ENCODE measurements around the gene DCLK1.
A peak's percentile ranks its signal among the peaks of the same experiment; 100 is the strongest.
"Not testable (repeated sequence)": the region's sequence is repeated elsewhere in the genome, so short reads cannot be mapped to it uniquely, and the experiment has no call there.

DCLK1 gene

DNA sequence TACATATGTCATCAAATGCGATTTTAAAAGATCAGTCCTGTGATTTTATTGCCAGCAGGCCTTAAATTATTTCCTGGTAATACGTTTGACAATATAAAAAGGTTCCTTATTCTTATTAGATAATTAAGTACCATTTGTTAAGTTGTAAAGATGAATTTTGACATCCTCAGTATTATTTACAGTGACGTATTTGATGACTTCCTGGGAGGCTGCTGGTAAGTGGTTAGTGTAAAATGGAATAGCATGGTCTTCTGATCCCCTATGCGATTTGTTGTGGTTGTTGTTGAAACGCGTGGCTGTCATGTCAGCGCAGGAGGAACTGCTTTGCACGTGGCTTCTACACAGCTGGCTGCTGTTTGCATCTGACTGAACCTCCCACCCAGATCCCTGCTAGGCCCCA, 99.7 kb downstream of the DCLK1 start:
- DNase-seq = no peak

DNA sequence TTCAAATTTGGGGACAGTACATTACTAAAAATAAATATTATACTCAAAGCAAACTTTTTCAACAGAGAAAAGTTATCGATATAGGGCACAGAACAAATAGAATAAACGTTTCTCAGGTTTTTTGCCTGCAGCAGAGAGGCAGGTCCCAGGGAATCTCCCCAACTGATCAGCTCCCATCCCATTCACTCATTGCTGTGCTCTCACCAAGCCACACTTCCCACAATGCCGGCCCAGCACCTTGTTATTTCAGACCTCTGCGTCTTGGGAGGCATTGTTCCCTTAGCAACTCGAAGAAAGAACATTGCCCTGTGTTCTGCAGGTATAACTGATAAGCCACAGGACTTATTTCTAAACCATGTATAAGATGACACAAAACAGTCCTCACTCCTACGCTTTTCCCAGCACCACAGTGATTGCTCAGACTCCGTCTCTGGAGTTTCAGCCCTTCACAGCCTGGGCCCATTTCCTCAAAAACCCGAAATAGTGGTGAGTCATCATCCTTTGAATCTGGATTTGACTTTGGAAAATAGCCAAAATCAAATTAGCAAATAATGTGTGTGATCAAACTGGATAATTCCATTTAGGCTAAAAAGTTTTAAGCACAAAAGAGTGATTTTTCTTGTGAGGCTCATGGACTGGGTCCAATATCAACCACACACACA, 100.4 kb downstream of the DCLK1 start:
- no peak for DNase-seq

DNA sequence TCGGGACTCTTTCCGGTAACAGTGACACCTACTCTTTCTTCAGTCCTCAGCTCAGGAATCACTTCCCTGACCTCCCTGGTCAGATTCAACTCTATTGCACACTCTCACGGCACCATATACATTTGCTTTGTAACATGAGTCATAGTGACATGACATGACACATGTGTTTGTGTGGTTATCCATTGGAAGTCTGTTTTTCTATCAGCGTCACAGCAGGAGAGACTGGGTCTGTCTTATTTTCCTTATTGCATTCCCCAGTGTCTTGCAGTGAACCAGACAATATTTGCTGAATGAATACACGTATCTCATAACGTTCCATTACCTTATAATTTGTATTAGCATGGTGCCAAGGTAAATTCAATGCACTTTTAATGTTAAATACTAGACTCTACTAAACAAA, 102.0 kb downstream of the DCLK1 start:
- DNase-seq = no peak

DNA sequence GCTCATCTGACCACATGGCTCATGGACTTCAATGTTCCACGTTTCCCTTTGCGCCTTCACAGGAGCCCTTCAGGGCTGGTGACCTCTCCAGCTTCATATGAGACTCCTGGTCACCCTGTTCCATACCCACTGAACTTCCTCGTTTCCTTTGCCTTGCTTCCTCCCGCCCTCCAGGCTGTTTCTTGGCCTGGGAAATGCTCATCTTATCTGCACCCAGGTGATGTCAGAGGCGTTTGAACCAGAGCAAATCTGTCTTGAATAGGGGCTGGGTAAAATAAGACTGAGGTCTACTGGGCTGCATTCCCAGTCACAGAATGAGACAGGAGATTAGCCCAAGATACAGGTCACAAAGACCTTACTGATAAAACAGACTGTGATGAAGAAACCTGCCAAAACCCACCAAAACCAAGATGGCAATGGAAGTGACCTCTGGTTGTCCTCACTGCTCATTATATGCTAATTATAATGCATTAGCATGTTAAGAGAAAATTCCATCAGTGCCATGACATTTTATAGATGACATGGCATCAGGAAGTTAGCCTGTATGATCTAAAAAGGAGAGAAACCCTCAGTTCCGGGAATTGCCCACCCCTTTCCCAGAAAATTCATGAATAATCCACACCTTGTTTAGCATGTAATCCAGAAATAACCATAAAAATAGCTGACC, 102.7 kb downstream of the DCLK1 start:
- DNase-seq = no peak

DNA sequence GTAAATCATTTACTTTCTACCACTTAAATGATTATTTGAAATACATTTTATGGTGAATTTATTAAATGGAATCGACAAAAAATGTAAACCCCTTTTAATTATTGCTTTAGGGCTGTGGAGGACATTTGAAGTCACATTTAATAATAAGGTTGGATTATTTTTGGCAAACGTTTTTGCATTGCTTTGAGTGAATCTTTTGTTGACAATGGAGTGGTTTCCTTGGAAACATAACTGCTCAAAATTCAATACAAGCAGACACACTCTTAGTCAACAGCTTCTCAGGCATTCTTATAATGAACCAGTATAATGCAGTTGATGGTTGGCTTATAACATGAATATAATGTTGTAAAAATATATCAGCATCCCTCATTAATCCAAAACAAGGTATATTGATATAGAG, 104.7 kb downstream of the DCLK1 start:
- DNase-seq = no peak

DNA sequence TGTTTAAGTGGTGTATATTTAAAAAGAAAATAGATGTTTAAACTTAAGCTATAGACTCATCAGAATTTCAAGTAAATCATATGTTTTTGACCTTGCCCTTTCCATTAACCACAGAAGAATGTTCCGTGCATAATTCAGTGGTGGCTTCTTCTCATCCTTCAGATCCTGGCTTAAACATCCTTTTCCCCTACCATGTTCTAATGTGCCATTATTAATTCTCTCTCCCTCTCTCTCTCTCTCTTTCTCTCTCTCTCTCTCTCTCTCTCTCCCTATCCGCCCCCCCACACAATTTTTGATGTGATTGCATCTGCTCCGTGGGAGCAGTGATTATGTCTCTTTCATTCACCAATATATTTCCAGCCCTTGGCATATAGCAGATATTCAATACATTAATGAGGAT, 116.4 kb downstream of the DCLK1 start:
- no peak for DNase-seq

DNA sequence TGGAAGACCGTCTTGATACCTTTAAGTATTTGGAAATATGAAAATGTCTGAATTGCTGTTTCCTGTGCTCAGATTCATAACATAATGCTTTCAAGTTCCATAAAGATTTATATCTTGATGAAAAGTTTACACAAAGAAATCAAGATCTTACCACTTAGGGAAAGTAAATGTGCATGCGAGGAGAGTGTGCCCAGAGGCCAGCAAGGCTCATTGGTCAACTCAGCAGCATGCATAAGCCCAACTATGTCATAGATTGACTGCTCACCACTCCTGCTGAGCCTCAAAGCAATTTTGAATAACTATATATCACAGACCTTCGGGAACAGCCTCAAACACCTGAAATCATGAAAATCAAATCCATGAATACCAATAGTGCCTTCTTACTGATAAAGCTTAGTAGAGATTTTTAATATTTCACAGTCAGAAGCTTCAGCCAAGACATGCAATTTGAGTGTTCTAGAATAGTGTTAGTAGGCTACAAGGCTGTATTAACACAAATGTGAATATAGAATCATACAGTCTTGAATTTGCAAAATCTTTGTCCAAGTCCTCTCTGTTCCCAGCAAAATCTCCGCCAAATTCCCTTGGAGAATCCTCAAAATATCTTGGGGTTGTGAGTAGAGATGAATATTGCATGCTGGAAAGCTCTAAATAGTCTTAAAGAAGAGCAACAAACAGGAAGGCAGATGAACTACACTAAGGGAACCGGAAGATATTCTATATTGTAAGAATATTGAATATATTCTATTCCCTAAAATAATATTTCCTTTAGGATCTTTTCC, 124.1 kb downstream of the DCLK1 start:
- no peak for DNase-seq

DNA sequence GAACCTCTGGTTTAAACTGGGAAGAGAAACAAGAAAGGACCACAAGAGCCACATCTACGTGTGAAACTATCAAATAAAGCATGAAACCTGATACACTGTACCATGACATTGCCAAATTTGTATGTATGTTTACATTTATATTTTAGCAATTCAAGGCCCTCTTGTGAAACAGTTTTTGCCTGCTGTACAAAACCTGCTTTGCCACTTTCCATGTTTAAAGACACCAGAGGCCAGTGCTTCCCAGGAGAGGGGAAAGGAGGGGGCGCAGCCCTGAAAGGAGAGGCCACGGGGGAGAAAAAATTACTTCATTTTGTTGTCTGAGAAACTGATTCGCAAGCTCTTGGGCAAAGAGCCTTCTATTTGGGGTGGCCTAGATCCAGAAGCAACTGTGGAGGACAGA, 124.8 kb downstream of the DCLK1 start:
- no peak for DNase-seq

DNA sequence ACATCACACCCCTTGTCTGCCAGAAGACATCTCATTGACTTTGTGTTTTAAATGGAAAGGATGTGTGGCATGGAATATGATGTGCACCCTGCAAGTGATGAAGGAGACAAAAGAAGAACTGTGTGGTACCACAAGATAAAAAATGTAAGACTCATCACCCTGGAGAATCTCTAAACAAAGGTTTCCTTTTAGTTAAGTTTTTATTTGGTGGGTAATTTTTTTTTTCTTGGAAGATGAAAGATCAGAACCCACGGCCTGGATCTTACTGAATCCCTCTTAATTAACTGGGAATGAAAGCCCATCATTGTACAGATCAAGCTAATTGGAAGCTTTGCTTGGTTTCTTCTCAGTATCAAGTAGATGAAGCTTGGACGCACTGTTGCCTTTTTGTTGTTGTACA, 129.6 kb downstream of the DCLK1 start:
- DNase-seq = no peak

DNA sequence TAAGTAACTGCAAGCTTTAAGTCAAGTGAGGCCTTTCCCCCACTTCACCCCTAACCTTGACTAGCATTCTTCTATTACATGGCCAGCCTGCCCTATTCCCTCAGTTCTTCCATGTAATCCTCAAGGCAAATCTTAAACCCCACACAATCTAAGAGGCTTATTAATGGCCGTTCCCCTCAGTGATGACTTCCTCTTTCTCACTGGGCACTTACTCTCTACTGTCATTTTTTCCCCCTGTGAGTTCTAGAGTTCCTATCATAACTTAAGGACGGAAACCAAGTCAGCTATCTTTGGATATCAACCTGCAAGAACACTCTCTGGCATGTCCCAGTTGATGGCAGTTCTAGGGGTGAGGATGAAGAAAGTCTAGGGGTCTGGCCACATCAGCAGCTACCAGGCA, 131.2 kb downstream of the DCLK1 start:
- no peak for DNase-seq

DNA sequence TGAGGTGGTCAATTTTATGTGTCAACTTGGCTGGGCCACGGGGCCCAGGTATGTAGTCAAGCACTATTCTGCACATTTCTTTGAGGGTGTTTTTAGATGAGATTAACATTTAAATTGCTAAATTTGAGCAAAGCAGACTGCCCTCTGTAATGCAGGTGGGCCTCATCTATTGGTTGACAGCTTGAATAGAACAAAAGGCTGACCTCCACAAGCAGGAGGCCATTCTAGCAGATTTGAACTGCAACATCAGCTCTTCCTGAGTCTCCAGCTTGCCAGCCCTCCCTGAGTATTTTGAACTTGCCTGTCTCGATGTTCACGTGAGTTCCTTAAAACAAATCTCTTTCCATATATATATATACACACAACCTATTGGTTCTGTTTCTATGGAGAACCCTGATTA, 134.8 kb downstream of the DCLK1 start:
- DNase-seq = no peak

DNA sequence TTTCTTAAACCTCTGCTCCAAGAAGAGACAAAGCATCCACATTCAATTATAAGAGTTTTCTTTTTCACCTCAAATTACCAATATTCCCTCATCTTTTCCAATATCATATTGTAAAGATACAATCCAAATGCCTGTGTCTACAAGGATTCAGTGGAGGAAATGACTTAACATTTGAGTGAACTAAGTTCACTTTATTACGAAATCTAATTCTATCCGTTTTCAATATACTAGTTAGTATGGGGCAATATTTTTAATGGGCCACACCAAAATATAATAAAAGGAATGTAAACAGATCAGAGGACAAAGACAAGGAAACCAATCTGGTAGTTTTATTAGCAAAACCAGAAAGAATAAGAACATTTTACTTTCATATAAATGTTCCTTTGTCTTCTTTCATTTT, 136.0 kb downstream of the DCLK1 start:
- DNase-seq = no peak

DNA sequence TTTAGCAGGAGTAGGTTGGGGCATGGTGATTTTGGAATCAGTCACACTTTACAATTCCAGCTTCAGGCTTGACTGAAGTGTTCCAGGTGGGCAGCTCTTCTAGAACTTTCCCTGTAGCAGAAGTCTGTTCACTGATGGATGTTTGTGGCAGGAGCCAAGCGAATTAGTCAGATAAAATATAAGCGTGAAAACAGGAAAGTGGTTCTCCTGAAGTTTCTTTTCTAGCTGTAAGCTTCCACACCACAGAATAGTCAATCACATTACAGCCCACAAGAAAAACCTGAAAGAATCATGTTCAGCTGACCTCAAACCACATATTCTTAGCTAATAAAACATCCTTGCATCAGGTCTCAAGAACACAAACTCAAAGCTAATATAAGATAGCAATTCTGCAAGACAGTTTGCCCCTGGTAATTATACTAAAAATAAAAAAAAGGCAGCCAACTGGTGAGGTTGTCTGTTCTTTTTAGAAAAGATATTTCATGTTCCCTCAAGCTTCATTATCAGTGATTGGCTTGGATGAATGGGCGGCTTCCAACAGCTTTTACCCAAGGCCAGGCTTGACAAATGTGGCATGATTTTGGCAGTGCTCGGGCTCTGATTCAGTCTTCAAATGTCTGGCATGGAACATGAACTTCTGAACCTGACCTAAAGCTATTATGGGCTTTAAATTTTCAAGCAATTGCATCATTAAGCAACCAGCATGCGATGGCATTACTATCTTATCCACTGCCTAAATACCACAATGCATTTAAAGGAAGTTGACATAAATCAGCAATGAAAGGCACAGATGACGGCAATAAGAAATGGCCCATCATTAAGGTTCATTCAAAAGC, 136.8 kb downstream of the DCLK1 start:
- peak in 1 of 2 donors; percentile 6 for DNase-seq

DNA sequence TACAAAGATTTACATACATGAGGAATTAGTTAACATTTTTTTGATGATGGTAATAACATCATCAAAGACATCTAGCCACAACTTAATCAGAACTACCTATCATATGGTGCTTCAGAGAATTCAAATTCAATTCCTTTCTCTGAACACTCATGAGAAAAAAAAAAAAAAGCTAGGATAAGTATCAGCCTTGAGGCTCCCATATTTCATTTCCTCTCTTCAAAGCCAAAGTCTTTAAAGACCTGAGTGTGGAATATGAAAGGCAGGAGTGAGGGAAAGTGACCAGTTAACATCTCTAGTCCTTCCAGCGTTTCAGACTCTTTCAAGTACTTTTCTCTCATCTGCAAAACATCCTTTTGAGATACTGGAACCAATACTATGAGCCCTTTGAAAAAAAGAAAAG, 137.5 kb downstream of the DCLK1 start:
- no peak for DNase-seq

DNA sequence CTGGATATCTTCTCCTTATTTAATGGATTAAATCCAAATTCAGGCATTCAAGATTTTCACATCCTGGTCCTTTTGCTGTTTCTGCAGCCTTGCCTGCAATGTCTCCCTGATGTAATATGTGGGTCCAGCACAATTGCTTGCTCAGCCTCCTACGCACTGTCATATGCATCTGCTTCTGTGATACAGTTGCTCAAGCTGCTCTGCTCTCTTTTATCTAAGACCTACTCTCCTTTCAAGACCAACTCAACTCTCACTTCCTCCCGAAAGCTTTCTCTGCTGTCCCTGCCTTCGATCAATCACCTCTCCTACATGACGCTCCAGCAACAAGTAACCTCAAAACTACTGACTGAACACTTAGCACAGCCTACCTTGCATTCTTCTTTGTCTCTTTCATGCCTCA, 138.2 kb downstream of the DCLK1 start:
- peak in 1 of 2 donors; percentile 19 for DNase-seq

DNA sequence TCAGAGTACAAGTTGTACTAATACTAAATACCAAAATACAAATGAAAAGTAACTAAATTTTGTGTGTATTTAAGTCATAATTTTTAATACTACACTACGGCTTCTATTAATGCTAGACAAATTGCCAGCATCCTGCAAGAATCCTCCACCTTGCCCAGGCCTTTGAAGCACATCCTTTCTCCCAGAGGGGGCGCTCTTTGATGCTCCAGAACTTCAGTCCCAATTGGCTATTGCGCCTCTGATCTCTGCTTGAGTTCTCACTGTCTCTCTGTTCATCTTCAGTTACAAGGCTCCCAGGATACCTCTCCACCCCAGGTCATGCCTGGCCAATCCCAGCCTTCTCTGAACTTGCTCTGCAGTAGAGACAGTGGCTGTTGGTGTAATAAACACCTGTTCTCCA, 141.0 kb downstream of the DCLK1 start:
- DNase-seq = no peak

DNA sequence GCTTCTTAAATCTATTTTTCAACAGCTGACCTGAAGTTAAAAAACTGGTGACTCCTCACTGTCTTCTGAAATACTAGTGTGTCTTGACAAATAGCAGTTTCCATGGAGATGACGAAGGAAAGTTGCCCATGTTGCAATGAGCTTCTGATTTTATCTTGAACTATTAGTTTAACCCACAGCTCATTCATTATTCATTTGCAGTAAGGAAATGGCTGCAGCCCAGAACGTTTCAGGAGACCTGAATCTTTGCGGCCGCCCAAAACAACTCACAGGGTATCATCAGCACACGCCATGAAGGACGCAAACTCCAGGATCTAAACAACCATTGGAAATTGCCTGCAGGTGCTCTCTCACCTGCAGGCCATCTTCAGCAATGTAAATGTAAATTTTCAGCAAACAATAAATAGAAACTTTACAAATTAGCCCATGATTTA, 142.5 kb downstream of the DCLK1 start:
- no peak for DNase-seq

DNA sequence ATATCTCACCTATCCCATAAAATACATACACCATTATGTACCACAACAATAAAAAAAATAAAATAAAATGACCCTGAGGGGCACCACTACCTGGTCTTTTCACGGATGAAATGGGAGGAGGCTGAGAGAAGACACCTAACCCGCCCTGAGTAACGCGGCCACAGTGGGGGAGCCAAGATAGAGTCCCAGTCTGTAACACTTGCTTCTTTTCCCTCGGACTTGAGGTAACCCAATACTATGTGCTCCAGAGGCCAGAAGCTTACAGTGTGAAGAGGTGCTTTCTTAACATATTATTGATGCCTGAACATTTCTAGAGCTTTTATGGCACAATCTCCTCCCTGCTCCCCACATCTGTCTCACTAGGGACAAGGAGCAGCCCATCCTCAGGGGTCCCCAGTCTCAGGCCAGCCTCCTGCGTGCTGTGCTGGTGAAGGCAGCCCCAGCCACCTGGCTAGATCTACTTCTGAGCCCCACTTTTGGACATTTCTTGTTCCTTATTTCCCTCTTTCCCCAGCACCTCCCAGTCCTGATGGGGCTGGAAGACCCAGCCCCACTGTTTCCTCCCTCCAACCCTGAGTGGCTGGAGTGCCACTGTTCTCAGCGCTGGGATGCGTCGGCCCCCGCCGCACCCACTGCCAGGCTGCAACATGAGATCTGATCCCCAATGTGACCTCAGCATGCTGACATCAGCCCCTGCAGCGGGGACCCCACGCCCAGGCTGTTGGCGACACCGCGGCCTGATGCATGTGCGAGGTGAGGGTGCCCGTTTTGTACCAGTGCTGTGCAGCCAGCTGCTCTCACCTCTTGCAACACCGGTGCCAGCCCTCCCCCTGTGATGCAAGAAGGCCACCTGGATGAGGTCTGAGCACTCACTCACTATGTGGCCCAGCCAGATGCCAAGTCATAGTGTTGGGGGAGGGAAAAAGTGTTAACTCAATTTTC, 143.3 kb downstream of the DCLK1 start:
- DNase-seq = no peak

DNA sequence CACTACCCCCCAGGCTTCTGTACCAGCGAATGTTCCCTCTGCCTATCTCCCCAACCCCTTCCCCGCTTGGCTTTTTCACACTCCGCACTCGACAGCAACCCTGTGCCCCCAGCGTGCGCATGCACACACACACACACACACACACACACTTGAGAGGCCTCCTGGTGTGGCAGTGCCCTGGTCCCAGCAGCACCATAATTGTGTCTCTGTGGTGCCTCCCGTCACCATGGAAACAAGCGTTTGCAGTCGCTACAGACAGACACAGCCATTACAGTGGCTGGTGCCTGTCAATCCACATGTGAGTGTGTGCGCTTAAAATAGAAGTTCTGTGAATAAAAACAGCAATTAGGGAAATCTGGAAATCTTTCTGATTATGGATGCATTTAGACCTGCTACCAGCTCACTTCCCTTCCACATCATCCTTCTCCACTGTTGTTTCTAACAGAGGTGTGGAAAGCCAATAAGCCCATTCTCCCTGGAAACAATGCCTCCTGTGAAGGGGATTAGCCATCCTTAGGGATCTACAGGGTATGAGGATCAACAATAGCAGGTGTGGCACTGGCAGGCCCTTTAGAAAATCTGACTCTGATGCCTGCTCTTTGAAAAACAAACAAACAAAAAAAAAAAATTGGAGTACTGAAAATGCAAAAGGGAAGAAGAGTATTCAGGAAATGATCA, 146.3 kb downstream of the DCLK1 start:
- no peak for DNase-seq

DNA sequence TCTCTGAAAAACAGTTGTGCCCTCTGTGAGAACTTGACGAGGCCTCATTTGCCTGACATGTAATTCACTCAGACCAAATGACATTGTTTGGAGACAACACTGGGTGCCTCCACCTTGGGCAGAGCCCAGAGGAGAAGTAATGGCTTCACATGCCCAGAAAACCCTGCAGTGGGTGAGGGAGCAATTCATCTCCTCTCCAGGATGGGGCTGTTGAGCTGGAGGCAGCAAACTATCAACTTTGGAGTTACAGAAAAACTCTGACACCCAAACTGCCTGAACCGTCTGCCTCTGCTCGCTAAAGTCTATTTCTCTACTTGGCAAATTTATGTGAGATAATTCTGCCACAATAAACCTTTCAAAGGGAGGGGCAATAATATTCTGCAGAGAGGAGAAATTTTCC, 146.9 kb downstream of the DCLK1 start:
- no peak for DNase-seq

DNA sequence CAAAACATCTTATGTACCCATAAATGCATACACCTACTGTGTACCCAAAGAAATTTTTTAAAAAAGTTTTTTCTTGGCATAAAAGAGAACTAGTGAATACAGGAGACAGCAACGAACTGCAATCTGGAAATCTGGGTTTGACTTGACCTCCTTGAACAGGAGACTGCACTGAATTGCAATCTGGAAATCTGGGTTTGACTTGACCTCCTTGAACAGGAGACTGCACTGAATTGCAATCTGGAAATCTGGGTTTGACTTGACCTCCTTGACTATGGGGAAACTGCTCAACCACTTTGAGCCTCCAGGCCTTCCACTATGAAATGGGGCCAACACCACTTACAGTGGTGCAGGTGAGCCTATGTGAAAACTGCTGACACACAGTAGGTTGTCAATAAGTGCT, 147.5 kb downstream of the DCLK1 start:
- not testable (repeated sequence) for DNase-seq

Data from hippocampal formation (tissue), 2 donors.